ENCODE measurements around the gene PPIAL4G.
"Not testable (repeated sequence)": the region's sequence is repeated elsewhere in the genome, so short reads cannot be mapped to it uniquely, and the experiment has no call there.

The PPIAL4G gene

GRCh38 chr1:148483029-148483428 lies at the start of gene PPIAL4G:
PPIAL4G (minus strand) TSS chr1:148483302; CDS start chr1:148483252, 50 bp downstream.
- not testable (repeated sequence) for DNase-seq

- not testable (repeated sequence) for DNase-seq
Observed at GRCh38 chr1:148532158-148532557, 49.1 kb upstream of the PPIAL4G start.

DNA sequence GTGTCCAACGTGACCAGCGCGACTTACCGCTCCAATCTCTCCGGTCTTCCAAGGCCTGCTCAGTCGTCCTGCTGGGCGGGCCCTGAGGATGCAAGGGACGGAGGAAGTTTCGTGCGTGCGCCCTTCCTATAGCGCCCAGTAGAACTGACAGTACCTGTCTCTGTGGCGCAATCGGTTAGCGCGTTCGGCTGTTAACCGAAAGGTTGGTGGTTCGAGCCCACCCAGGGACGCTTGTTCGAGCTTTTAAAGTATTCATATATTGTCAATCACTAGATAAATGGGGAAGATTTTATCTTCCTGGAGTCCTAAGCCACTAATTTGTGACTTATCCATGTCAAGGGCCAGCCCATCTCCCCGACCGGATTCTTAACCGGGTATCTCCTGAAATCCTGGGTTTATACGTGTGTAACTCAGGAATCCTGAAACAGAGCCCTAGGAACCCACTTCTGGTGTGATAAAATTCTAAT lies 46.0 kb upstream of the PPIAL4G start:
- DNase-seq = peak; percentile 54

DNA sequence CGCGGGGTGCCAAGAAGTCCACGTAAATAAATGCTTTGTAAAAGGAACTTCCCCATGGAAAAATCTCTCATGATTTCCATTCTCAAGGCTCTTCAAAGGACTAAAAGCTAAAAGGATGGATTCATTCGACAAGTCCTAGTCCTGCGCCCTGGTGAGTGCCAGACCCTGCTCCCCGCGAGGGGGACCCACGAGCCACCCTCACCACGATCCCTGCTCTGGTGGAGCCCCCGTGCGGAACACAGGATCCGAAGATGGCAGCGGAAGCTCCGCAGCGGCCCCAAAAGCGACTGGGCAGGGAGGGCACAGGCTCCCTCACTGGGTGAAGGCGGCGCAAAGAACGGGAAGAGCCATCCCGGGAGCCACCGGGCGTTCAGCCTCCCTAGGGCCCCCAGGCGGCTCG lies 45.5 kb upstream of the PPIAL4G start:
- not testable (repeated sequence) for DNase-seq

- not testable (repeated sequence) for DNase-seq
Observed at GRCh38 chr1:148526587-148526986, 43.5 kb upstream of the PPIAL4G start.

DNA sequence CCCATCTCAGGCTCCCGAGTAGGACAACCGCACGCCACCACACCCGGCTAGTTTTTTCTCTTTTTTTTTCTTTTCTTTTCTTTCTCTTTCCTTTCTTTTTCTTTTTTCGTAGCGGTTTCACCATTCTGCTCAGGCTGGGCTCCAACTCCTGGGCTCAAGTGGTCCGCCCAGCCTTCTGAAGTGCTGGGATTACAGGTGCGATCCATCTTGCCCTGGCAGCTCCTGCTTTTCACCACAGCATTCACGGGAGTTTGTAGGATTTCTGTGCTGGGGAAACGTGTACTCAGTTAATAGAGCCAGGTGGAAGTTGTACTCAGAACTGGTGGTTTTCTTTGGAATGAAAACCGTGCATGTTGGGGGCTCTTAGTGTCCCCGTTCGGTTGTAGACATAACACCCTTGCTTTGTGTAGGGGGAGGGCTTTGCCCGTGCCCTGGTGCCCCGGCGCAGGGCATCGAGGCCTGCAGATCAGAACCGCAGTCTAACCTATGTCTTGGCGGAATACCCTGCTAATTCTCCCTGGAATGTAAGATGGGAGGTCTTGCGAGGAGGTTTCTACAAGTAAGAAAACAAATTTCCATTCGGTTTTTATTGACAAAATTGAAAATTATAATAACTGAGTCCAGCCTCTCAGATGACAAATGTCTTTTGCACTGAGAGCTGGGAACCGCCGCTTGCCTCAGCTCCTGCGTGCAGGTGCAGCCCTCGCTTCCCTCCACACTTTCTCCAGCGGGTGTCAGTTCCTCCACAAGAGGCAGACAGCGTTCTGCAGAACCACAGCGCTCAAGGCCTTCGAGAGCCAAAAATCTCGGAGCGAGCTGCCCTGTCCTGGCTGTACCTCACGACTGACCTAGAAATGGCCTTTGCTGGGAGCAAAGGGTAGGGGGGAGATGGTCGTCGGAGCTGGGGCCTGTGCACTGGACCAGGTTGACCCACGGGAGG lies 40.4 kb upstream of the PPIAL4G start:
- DNase-seq = not testable (repeated sequence)

DNA sequence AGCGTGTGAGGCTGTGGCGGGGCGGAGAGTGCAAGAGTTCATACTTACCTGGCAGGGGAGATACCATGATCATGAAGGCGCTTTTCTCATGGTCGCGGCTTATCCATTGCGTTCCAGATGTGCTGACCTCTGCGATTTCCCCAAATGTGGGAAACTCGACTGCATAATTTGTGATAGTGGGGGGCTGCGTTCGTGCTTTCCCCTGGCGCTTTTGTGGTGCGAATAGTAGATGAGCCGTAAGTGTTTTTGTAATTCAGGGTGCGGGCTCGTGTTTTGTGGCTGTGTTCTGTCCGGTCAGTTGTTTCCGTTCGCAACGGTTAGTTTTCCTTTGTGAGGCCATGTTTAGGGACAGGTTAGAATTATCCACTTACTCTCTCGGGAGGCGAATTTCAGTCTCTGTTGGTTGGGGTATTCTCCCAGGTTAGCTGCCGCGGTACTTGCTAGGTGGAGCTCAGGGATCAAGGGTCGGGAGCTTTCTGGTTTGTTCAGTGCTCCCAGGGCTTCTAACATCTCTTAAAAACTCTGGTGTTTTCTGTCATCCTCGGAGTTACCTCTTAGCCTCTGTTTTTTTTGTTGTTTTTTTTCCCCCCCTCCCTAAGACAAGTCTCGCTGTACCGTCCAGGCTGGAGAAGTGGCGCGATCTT lies 39.6 kb upstream of the PPIAL4G start:
- peak; percentile 11 for DNase-seq

DNA sequence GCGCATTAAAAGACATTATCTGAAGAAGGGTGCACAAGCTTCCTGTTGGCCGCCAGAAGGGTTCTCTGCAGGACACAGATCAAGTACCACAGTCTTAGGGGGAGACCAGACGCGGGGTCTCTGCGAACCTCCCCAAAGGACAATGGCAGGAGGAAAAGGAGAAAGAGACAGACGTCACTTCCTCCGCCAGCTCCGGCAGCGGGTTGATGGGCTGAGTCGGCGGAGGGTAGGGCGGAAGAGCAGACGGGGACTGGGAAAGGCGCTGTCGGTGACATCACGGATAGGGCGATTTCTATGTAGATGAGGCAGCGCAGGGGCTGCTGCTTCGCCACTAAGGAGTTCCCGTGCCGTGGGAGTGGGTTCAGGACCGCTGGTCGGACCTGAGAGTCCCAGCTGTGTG lies 39.0 kb upstream of the PPIAL4G start:
- DNase-seq = not testable (repeated sequence)

- not testable (repeated sequence) for DNase-seq
Observed at GRCh38 chr1:148514310-148514709, 31.2 kb upstream of the PPIAL4G start.

DNA sequence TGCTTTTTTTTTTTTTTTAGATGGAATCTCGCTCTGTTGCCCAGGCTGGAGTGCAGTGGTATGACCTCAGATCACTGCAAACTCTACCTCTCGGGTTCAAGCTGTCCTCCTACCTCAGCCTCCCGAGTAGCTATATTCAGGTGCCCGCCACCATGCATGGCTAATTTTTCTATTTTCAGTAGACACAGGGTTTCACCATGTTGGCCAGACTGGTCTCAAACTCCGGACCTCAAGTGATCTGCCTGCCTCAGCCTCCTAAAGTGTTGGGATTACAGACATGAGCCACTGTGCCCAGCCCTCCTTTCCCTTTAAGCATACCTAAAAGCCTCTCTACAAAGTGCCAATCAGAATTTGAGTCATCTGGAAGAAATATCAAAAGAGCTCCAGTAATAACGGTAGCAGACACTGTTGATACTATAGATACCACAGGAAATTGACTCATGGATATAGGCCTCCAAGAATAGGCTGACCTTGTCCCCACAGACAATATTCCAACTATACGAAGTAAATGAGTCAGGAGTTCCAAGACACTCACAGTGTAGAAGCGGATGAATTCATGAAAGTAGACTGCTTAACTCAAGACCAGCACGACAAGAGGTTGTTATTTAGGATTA lies 29.6 kb upstream of the PPIAL4G start:
- not testable (repeated sequence) for DNase-seq

DNA sequence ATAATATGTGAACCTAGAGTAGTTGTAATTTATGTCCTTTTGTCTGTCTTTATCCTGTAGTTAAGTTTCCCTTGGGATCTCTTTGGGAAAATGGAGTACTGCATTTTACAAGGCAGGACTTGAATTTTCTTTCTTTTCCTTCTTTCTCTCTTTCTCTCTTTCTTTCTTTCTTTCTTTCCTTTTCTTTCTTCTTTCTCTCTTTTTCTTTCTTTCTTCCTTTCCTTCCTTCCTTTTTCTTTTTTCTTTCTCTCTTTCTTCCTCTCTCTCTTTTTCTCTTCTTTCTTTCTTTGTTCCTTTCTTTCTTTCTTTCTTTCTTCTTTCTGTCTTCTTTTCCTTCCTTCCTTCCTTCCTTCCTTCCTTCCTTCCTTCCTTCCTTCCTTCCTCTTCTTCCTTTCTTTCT lies 10.8 kb upstream of the PPIAL4G start:
- DNase-seq = not testable (repeated sequence)

DNA sequence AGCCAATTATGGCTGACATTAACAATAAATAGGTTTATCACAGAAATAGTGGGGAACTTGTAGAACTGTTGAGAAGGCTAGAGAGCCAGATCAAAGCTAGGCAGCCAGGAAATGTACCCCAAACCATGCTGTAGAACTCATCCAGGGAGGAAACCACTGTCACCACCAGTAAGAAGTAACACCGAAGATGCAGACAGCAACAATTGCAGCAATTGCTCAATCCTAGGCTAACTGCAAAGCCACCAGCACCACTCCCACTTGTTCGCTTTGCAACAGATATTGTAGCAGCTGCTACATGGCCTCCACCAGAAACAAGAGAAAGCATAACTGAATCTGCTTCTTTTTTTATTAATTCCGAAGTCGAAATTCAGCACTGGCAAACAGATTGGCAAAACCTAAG lies 2.0 kb downstream of the PPIAL4G start:
- not testable (repeated sequence) for DNase-seq

GRCh38 chr1:148459694-148460093 lies 23.4 kb downstream of the PPIAL4G start:
- DNase-seq = not testable (repeated sequence)

DNA sequence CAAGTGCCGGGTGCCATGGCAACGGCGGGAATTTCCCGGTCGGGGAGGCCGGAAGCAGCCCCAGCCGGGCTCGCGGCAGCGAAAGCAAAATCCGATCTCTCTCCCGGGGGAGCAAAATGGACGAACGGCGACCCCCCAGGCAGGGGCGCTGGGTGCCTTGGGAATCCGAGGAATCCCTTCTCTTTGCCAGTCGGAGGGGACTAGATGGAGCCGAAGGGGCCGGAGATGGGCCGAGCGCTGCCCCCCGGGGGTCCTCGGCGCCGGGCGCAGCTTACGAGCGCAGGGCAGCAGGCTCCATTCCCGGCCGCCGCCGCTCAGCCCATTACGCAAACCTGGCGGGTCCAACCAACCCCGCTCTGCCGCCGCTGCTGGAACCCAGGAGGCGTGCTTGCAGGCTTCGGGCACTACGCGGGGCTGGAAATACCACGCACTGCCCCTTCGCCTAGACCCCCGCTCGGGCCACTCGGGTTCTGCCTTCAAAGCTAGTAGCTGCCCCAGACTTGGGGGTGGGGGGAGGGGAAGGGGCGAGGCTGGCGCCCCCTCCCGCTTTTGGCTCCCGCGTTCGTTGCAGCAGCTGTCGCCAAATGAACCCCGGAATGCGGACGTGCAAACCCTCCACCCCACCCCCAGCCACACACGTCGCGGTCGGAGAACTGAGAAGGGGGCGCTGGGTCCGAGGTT lies 24.1 kb downstream of the PPIAL4G start:
- not testable (repeated sequence) for DNase-seq

- DNase-seq = not testable (repeated sequence)
Observed at GRCh38 chr1:148458398-148458797, 24.7 kb downstream of the PPIAL4G start.

GRCh38 chr1:148452845-148453244 lies 30.3 kb downstream of the PPIAL4G start:
- peak; percentile 2 for DNase-seq

GRCh38 chr1:148439654-148440325 lies 43.3 kb downstream of the PPIAL4G start:
- DNase-seq = not testable (repeated sequence)

- no peak for DNase-seq
Observed at GRCh38 chr1:148435406-148435805, 47.7 kb downstream of the PPIAL4G start.

DNA sequence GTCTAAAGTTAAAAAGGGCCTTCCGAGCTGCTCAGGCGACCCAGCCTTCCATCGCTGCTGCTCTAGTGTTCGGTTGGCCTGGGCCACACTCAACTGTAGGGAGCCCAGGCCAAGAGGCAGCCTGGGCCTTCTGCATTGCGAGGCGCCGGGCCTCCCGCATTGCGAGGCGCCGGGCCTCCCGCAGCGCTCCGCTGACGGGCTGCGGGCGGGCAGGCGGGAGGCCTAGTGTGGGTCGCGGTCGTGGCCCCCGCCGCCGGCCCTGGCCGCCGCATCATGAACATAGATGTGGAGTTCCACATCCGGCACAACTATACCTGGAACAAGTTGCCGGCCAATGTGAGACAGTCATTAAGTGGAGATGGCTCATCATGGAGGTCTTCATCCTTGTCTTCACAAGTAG lies 48.3 kb downstream of the PPIAL4G start:
- DNase-seq = no peak

GRCh38 chr1:148432916-148433317 lies 50.2 kb downstream of the PPIAL4G start:
- DNase-seq = not testable (repeated sequence)

Measured in T1000 (cell line).